AG10803 (cell line): Measurements from ENCODE around the gene LAMC3.

Source experiments
- DNase-seq: peaks from one replicate; pipeline ENCODE4 v3.0.0; 2010; ENCODE audit warnings: low read depth
- H3K4me3 ChIP-seq: 2 replicates; pipeline ENCODE4 v1.5.1; 2011; ENCODE audit warnings: mild to moderate bottlenecking, low read length, control low read depth
- TF ChIP-seq, protein P1 (sequence below): conservative IDR thresholded peaks from 2 replicates; pipeline ENCODE4 v1.5.1; 2011; ENCODE audit warnings: mild to moderate bottlenecking, low read length, control low read depth, inconsistent platforms

LAMC3 gene

DNA sequence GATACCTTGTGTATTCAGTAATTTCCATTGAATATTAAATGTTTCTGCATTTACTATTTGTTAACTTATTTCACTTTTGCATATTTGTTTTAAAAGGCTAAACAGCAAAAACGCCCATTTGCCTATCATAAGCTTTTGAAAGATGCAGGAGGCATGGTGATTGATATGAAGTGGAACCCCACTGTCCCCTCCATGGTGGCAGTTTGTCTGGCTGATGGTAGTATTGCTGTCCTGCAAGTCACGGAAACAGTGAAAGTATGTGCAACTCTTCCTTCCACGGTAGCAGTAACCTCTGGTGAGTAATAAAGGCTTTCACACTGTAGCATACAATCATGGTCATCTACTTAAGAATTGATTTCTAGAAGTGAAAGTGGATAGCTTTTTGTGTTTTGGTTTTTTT lies 120.2 kb downstream of the LAMC3 start:
- no peak for DNase-seq
- H3K4me3 ChIP-seq: no peak overlapping the region
- TF ChIP-seq, protein P1, sequence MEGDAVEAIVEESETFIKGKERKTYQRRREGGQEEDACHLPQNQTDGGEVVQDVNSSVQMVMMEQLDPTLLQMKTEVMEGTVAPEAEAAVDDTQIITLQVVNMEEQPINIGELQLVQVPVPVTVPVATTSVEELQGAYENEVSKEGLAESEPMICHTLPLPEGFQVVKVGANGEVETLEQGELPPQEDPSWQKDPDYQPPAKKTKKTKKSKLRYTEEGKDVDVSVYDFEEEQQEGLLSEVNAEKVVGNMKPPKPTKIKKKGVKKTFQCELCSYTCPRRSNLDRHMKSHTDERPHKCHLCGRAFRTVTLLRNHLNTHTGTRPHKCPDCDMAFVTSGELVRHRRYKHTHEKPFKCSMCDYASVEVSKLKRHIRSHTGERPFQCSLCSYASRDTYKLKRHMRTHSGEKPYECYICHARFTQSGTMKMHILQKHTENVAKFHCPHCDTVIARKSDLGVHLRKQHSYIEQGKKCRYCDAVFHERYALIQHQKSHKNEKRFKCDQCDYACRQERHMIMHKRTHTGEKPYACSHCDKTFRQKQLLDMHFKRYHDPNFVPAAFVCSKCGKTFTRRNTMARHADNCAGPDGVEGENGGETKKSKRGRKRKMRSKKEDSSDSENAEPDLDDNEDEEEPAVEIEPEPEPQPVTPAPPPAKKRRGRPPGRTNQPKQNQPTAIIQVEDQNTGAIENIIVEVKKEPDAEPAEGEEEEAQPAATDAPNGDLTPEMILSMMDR: no peak

DNA sequence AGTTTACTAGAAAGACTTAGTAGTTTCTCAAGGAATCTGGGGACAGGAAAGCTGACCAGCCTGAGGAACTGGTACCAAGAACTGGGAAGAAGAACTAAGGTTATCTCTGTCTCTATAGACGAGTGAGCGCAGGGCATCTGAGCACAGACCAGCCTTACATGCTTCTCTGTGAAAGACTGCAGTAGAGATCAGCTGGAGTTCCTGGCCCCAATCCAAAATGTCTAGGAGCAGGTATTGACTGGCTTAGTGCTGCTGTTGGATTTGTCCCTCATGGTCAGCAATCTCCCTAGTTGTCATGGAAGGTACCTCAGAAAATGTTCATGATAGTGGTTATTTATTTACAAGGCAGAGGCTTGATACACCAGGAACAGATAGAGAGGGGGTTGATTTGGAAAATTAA lies 129.7 kb downstream of the LAMC3 start:
- no peak for DNase-seq
- TF ChIP-seq, protein P1: no peak
- H3K4me3 ChIP-seq: no peak overlapping the region

DNA sequence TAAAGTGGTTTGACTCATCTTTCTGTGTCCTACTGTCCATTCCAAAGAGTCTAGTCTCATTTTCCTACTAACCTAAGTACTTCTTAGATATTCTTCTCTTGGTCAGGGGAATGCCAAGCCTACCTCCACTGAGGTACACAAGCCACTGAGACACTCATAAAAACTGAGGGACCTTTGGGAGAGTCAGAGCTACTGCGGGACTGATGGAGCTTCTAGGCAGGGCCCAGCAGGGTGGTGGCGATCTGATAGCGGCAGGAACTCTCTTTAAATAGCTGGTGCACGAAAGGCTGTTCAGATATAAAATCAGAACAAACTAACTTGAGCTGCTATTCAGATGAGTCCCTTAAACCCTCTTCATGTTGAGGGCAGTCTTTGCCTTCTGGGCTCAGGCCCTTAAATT lies 131.1 kb downstream of the LAMC3 start:
- no peak overlapping the region for H3K4me3 ChIP-seq
- no peak for DNase-seq
- TF ChIP-seq, protein P1: no peak

DNA sequence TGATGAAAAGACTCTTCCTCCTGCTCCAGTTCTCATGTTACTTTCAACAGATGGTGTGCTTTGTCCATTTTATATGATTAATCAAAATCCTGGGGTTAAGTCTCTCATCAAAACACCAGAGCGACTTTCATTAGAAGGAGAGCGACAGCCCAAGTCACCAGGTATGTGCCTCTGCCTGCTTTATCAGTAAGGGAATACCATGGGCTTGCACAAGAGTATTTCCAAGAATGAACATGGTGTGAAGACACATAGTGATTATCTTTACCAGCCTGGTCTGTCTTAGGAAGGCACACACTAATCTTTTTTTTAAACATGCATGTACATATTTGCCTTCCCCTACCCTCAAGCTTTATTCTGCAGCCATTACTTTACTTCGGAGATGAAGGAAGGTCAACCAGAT lies 131.6 kb downstream of the LAMC3 start:
- TF ChIP-seq, protein P1: no peak
- no peak overlapping the region for H3K4me3 ChIP-seq
- DNase-seq: no peak

DNA sequence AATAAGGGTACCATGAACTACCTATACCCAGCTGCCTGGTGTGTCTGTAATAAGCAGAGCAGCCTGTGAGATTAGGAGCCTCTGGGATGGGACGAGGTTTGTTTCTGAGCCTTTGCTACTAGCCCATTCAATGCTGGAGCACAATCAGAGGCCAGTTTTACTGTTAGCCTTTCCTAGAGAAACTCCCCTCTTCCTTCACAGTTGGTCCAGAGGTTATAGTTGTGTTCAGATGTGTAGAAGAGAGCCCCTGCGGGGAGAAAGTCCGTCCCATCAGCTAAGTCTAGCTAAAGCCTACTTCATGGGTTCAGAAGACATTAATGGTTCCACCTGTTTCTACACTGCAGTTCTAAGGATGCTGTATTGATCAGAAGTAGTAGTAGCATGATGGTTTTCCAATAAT lies 133.2 kb downstream of the LAMC3 start:
- TF ChIP-seq, protein P1: no peak
- no peak for DNase-seq
- no peak overlapping the region for H3K4me3 ChIP-seq
